Activated CD4-positive, CD25-positive, alpha-beta regulatory T cell treated with anti-CD3 and anti-CD28 coated beads, Interleukin-2, amount 50 U/mL, for 72 hours (primary cell): ENCODE results near the gene CDKN2AIP.
"Not testable (repeated sequence)": the region's sequence is repeated elsewhere in the genome, so short reads cannot be mapped to it uniquely, and the experiment has no call there.

ENCODE experiments used
- DNase-seq: peaks from one replicate; pipeline ENCODE4 v3.0.0; 2021

CDKN2AIP gene

GRCh38 chr4:183416879-183417755 is 27.3 kb upstream of the CDKN2AIP start:
- DNase-seq = no peak

GRCh38 chr4:183422962-183423631 is 21.3 kb upstream of the CDKN2AIP start:
- peak; percentile 7 for DNase-seq

- peak; percentile 12 for DNase-seq
Observed at GRCh38 chr4:183424109-183424744, 20.2 kb upstream of the CDKN2AIP start.

GRCh38 chr4:183426507-183426906 is 17.9 kb upstream of the CDKN2AIP start:
- peak; percentile 5 for DNase-seq

DNA sequence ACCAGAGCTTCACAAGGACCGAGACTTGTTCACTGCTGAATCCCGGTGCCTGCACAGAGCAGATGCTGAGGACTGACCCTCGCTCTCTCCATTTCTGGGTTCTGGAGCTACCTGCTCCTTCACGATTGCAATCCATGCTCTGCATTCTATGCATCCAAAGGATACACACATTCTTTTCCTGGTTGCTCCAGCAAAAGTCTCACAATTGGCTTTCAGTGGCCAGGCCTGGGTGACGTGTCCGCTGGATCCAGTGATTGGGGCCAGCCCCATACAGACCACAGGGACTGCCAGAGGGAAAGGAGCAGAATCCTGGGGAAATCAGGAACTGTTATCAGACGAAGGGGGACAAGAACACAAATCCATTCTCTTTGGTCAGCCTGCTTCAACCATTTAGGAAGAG is 14.9 kb upstream of the CDKN2AIP start:
- no peak for DNase-seq

DNA sequence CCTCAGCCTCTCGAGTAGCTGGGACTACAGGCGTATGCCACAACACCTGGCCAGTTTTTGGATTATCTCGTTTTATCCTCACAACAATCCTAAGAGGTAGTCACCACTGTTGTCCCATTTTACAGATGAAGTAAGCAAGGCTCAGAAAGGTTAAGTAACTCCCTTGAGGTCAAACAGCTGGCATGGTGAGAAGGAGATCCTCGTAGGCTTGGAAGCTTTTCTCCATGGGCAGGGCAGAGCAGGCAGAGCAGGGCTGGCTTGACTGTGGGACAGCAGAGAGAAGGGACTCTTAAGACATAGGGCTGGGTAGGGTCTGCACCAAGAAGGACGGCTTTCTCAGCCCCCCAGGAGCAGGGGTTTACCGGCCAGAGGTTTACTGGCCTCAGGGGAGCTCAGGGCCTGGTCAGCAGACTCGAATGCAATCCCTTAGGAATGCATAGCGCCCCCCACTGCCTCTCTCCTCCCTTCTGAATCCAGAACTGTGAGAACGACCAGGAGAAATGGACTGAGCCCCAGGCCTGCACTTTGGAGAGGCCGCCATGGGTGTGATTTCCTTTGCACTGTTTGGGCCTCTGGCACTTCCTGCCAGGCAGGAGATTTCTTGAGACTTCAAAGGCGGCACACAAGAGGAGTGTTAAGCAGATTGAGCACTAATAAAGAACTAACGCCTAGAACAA is 14.0 kb upstream of the CDKN2AIP start:
- DNase-seq = no peak

GRCh38 chr4:183430994-183431347 is 13.5 kb upstream of the CDKN2AIP start:
- DNase-seq = no peak

DNA sequence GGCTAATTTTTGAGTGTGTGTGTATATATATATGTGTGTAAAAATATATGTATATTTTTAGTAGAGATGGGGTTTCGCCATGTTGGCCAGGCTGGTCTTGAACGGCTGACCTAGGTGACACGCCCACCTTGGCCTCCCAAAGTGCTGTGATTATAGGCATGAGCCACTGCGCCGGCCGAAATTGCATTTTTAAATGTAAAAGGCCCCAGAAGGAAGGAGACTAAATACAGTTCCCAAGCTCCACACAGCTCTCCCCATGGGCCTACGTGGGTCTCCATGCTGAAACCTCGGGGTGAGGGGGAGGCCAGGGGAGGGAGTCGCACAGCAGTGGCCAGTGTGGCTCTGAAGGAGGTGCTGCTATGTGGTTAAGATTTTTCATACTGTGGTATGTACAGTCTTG is 12.8 kb upstream of the CDKN2AIP start:
- no peak for DNase-seq

- not testable (repeated sequence) for DNase-seq
Observed at GRCh38 chr4:183433183-183433582, 11.3 kb upstream of the CDKN2AIP start.

- DNase-seq = no peak
Observed at GRCh38 chr4:183434264-183434663, 10.2 kb upstream of the CDKN2AIP start.

- no peak for DNase-seq
Observed at GRCh38 chr4:183434666-183435190, 9.7 kb upstream of the CDKN2AIP start.

- DNase-seq = no peak
Observed at GRCh38 chr4:183435803-183436202, 8.6 kb upstream of the CDKN2AIP start.

DNA sequence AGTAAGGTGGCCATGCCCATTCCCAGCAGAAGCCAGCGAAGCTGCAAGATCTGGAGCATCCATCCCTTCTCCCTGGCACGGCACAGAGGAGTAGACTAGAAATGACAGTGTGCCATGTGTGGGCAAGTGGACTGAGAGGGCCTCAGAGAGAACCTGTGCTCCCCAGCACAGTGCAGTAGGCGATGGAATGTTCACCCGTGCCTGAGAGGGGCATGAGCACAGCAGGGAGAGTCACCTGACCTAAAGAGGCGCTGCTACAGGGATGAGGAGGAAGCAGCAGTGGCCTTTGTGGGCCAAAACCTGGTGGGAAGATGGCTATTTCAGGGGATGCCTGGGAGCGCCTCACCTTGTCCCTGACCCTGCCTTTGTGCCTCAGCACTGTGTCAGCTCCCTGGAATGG is 8.0 kb upstream of the CDKN2AIP start:
- no peak for DNase-seq

DNA sequence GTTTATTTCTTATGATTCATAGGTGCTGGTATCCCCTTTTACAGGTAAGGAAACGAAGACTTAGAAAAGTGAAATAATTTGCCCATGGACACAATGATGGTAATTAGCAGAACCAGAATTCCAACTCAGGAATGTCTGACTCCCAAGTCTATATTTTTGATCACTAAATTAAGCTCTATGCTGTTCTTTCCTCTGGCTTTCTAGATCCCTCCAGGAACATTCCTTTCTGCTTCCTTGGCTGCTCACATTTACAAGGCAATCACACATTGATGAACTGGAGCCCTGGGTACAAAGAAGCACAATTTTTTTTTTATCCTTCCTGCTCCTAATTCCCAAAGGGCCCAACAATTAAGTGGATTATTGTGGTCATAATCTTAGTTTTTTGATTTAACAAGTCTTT is 7.0 kb upstream of the CDKN2AIP start:
- DNase-seq = no peak

- DNase-seq = no peak
Observed at GRCh38 chr4:183438458-183439113, 5.8 kb upstream of the CDKN2AIP start.

DNA sequence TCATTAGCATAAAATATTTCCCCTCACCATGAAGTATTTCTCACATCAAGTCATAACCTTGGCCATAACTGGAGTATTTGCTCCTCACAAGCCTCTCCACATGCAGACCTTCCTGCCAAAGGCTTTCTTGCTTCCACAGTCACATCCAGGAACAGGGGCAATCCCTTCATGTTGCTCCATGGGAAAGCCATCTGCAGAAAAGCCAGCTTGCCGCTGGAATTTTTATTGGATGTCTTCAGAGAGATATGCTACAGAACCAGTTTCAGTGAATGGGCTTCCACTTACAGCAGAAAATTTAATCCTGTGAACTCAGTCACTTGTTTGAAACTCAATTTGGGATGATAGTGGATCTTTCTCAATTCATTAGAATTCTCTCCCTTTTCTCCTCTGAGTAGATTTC is 3.2 kb upstream of the CDKN2AIP start:
- no peak for DNase-seq

DNA sequence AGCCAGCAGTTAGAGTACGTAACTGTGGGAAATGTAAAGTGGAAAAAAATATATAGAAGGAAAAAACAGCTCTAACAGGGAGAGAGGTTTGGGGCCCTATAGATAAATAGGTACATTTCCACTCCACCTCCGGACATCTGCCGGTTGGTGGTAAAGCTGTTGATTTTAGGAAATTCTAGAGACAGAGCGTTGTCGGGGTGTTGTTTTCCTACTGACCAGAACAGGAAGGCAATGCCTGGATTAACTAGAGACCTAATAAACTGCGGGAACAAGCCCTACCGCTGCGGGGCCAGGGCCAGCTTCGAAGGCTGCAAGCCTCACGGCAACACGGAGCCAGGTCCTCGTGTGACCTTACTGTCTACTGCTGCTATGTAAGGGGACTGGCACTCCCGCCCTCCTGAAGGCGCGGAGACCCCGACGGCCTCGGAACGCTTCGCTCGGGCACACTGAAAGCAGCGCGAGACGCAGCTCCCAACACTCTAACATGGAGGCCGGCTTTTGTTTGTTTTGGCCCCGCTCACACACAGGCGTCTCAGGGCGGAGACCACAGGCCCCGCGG is 702 bp upstream of the CDKN2AIP start:
- DNase-seq = no peak

DNA sequence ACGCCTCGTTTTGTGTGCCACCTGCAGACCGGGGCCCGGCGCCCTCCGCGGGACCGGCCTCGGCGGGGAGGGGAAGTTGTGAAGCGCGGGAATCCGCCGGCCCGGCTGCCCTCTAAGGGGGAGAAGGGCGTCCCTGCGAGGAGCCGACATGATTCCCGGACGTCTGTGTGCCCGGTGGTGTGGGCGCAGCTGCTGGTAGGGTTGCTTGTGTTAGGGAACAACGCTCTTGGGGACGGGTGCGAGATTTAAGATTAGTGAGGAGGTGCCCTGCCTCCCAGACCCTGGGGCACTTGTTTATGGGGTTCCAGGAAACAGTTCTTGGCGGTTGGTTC is 627 bp downstream of the CDKN2AIP start:
- DNase-seq = no peak

DNA sequence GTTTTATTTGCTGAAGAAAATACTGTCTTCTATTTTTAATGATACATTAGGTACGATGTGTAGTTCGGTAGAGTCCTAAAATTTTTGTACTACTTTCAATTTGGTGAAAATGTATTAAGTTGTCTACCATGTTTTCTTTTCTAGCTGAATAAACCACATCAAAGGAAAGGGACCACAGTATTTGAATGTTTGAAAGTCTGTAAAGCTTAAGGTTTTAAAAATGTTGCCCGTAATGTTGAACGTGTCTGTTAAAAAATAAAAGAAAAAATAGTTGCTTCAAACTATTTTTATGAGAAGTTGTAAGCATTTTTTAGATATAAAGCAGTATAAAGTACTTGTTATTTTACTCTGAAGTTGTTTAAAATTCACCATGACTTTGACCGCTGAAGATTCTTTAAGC is 3.2 kb downstream of the CDKN2AIP start:
- no peak for DNase-seq

- no peak for DNase-seq
Observed at GRCh38 chr4:183448436-183448835, 4.0 kb downstream of the CDKN2AIP start.

DNA sequence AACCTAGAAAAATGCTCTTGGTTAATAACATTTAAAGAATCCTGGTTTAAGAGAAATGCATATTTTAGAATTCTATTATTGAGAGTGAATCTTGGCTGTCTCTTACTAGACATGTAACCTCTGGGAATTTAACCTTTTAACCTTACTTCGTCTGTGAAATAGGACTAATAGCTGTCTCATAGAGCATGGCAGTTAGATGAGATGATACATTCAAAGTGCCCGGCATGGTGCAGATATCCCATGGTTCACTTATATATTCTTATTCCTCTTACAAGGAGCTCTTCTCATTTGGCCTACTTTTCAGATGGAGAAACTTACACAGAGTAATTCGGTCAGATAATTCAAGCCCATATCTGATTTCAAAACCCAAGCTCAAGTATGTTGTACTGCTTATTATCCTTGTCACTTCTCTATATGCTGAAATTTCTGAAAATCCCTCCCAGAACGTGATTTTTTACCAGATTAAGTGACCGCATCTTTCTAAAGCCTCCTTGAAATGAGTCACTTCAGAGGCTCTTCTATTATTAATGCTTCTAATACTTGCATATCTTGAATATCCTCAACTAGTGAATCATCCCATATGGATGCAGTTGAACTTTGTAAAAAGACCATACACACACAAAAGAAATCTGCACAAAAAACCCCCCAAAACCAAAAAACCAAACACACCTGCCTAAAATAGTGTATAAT is 4.9 kb downstream of the CDKN2AIP start:
- no peak for DNase-seq

DNA sequence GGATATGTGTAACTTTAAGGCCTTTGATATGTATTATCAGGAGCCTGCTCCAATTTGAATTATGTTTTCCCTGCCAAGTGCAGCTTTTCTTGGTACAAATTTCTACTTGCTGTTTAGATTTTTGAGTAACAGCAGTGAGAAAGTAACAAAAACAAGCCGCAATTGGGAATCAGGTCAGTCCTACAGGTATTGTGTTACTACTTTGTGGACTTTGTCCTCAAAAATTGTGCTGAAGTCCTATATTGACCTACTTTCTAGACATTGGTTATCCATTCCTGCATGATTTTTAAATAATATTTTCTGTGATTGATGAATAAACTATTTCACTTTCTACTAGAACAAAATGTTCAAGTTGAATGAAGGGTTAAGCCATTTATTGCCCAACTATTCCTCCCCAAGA is 5.7 kb downstream of the CDKN2AIP start:
- no peak for DNase-seq
